Upper lobe of right lung (tissue), 1 donor: ENCODE results near the gene DHH. TPM values are rescaled to one million over a fixed set of nuclear protein-coding genes. Genes with fewer than 3 reads are reported as not detected.

ENCODE experiments used
- ATAC-seq: fragments of 200-7000 bp; cut with Tn5 transposase; one replicate; pipeline ENCODE4 v1.9.1; 2020; ENCODE audit warnings: mild to moderate bottlenecking, moderate library complexity
- DNase-seq: peaks from one replicate; pipeline ENCODE4 v3.0.0-alpha.2; 2020
- H3K27ac ChIP-seq: fragments of 200-600 bp; one replicate; pipeline ENCODE4 v1.8.0; 2022
- H3K27me3 ChIP-seq: fragments of 200-600 bp; one replicate; pipeline ENCODE4 v1.8.0; 2022; ENCODE audit warnings: mild to moderate bottlenecking
- H3K36me3 ChIP-seq: fragments of 200-600 bp; one replicate; pipeline ENCODE4 v1.8.0; 2022
- H3K4me1 ChIP-seq: fragments of 200-600 bp; one replicate; pipeline ENCODE4 v1.8.0; 2022
- H3K4me3 ChIP-seq: fragments of 200-600 bp; one replicate; pipeline ENCODE4 v1.8.0; 2022; ENCODE audit warnings: mild to moderate bottlenecking
- H3K9me3 ChIP-seq: fragments of 200-600 bp; one replicate; pipeline ENCODE4 v1.8.0; 2022
- intact Hi-C: fragments of 100-400 bp; cut with DNase I; formaldehyde crosslinking; loops from one replicate; pipeline ENCODE4 v1.11.0; 2022
- total RNA-seq: library from RNA; stranded (reverse); fragmentation: NEBNext Ultra II Directional; extraction: Animal tissue kit (Norgen Biotek cat#: 25700); gene quantifications from one replicate; pipeline ENCODE4 v1.2.1, GENCODE V29; 2021
- TF ChIP-seq, protein P1 (sequence below): fragments of 200-600 bp; IDR thresholded peaks from one replicate; pipeline ENCODE4 v1.8.0; 2022; ENCODE audit warnings: antibody characterized with exemption
- donor health status: DM: no; HTN: yes; CAD: no; lungs with severe emphysema.

Gene DHH
- total RNA-seq, 1 donor from 2014 or later = 2.1 TPM

DNA sequence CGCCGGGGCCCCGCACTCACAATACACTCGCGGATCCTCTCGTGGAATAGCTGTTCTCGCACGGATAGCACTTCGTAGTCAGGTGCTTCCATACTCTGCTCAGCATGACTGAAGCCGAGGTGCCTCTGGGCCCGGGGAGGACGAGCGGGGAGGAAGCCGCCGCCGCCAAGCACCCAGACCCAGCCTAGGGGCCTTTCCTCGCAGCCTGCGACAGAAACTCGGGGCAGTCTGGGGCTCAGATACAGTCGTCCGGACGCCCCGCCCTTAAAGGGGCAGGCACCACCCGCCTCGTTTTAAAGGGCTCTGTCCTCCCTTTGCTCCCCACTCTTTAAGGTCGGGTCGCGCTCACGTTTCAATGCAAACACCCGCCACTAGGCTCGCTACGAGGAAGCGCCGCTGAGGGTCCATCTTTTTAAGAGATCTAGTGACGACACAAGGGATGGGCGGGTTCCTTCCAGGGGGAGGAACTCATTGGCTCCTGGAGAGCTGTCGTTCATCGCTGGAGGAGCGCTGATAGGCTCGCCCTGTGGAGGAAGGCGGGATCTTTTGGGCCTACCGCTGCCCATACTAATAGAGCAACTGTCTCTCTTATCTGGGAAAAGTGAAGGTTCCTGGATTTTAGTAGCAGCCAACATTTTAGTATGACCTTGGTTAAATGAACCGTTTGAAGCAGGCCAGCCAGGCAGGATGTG is 16.0 kb upstream of the DHH start, which contains the start of gene LMBR1L:
LMBR1L (minus strand) TSS at position 384 of the 692 bp plus-strand sequence; CDS start at position 92, 292 bp downstream.
- TF ChIP-seq, protein P1, sequence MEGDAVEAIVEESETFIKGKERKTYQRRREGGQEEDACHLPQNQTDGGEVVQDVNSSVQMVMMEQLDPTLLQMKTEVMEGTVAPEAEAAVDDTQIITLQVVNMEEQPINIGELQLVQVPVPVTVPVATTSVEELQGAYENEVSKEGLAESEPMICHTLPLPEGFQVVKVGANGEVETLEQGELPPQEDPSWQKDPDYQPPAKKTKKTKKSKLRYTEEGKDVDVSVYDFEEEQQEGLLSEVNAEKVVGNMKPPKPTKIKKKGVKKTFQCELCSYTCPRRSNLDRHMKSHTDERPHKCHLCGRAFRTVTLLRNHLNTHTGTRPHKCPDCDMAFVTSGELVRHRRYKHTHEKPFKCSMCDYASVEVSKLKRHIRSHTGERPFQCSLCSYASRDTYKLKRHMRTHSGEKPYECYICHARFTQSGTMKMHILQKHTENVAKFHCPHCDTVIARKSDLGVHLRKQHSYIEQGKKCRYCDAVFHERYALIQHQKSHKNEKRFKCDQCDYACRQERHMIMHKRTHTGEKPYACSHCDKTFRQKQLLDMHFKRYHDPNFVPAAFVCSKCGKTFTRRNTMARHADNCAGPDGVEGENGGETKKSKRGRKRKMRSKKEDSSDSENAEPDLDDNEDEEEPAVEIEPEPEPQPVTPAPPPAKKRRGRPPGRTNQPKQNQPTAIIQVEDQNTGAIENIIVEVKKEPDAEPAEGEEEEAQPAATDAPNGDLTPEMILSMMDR = peak; percentile 55

DNA sequence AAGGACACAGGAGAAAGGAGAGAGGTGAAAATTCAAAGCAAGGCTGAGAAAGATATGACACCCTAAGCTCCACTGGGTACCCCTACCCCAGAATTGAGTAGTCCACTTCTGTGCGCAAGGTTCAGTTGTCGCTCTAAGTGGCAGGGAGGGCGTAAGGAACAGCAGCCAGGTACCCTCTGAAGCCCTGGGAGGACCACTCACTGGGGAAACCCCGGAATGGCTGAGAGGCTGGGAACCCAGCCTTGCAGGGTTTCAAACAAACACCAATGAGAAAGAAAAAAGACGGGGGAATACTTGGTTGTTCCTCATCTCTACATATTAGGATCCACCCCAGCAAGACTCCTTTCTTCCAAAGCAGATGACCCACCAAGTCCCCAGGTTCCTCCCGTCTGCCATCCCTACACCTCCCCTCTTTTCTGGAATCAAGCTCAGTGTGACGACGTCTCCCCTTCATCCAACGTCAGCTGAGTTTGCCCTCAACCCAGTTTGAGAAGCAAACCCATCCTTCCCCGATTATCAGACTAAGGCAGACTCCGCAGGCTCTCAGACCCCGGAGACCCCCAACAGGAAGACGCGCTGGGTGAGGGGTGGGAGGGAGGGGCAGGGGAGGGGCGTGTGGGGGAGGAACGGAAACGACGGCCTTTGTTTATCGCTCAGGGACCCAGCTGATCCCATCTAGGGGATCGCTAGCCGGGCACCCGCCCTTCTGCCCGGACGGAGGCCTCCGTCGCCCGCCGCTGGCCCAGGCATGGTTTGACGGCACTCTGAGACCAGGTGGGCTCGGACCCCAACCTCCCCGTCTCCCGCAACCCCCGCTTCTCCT is 15.3 kb upstream of the DHH start:
- DNase-seq = no peak

More for the DNA sequence above, 16.0 kb upstream of the DHH start, which contains the start of gene LMBR1L:
- intact Hi-C loops = no loop called here
- Histone ChIP-seq H3K4me1 (peaks cover 31% of the 10 kb centered on the region), H3K27ac (peak within 1 kb of the TSS; percentile 93), H3K36me3 (peaks cover 5% of the 10 kb centered on the region), H3K4me3 (peak within 1 kb of the TSS; percentile 72), H3K9me3 (no peaks in the 10 kb centered on the region), H3K27me3 (no peaks in the 10 kb centered on the region)
- DNase-seq (peak; percentile 95), ATAC-seq (peak; percentile 97)

DNA sequence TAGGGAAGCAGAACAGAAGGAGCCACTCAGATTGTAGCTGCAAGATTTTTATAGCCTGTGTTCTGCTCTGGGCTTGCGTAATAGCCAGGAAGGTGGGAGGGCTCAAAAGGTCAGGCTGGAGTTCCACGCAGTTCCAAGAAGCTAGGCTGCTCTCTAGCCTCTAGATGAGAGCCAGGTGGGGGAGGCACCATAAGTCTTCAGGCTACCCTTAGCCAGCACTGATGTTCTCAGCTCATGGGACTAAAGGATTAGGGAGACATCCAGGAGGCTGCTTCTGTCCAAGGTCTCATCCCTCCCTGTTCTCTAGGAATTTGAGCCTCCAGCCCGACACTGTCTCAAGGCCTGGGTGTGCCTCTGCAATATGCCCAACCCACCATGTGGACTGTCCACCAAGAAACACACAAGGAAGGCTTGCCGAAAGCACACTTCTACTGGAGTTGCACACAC is 14.4 kb upstream of the DHH start:
- Histone ChIP-seq H3K36me3 (peaks cover 19% of the 10 kb centered on the region), H3K4me3 (peak overlapping the region; percentile 72), H3K27me3 (no peaks in the 10 kb centered on the region), H3K4me1 (peaks cover 44% of the 10 kb centered on the region), H3K27ac (peak overlapping the region; percentile 93), H3K9me3 (no peaks in the 10 kb centered on the region)
- intact Hi-C loops = no loop called here
- ATAC-seq (peak; percentile 55), DNase-seq (peak; percentile 73)
- TF ChIP-seq, protein P1 = no peak

More for the DNA sequence above, 15.3 kb upstream of the DHH start:
- TF ChIP-seq, protein P1 = no peak
- intact Hi-C loops = no loop called here
- Histone ChIP-seq H3K9me3 (no peaks in the 10 kb centered on the region), H3K4me1 (peaks cover 37% of the 10 kb centered on the region), H3K27ac (peak overlapping the region; percentile 93), H3K27me3 (no peaks in the 10 kb centered on the region), H3K36me3 (peaks cover 10% of the 10 kb centered on the region), H3K4me3 (peak overlapping the region; percentile 72)
- ATAC-seq = peak; percentile 5

DNA sequence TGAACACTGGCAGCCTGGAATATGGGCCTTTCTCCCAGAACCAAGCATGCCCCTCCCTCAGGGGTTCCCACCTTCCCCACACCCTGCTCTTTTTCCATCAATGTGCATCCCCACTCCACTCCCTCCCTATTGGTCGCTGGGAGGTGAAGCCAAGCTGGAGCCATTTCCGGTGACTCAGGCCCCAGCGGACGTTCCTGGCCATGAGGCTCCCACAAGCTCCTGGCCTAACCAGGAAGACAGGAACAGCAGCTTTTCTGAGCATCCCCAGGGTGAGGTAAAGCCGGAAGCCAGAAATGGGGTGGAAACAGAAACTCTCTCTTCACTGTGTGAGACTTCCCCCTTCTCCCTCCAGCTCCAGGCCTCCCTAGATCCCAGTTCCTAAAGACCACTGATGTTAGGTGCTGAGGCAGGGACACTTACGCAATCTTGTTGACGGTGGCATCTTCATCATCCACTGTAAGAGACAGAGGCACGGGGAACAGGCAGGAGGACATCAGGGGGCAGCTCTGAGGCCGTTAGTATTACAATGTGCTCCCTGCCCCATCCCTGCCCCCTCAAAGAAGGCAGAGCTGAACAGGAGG is 11.0 kb upstream of the DHH start:
- no peaks in the 10 kb centered on the region for H3K9me3 ChIP-seq
- H3K27ac ChIP-seq = no peak overlapping the region
- DNase-seq = no peak
- H3K36me3 ChIP-seq = peaks cover 53% of the 10 kb centered on the region
- TF ChIP-seq, protein P1 = no peak
- no peak for ATAC-seq
- H3K27me3 ChIP-seq = no peaks in the 10 kb centered on the region
- H3K4me1 ChIP-seq = peaks cover 44% of the 10 kb centered on the region
- H3K4me3 ChIP-seq = no peak overlapping the region
- intact Hi-C loops = no loop called here

DNA sequence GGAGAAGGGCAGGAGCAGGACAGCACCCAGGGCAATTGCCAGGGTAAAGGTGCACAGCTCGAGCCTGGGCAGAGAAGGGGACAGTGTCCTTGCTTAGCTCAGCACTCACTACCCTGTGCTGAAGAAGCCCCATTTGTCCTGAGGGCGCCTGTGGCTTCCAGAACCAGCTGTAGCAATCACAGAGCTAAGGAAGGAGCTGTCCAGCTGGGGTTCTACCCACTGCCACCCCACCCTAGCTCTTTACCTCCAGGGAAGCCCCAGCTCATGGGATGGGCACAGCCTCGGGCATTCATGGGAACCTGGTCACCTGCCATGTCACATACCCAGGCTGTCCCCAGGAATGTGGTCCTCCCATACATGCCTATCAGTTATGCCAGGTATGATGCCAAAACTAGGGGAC is 10.2 kb upstream of the DHH start:
- H3K4me1 ChIP-seq = peaks cover 44% of the 10 kb centered on the region
- DNase-seq = no peak
- H3K9me3 ChIP-seq = no peaks in the 10 kb centered on the region
- H3K27ac ChIP-seq = no peak overlapping the region
- H3K27me3 ChIP-seq = no peaks in the 10 kb centered on the region
- peaks cover 61% of the 10 kb centered on the region for H3K36me3 ChIP-seq
- no peak for ATAC-seq
- intact Hi-C loops = no loop called here
- no peak overlapping the region for H3K4me3 ChIP-seq
- TF ChIP-seq, protein P1 = no peak
